NCI-H345 (cell line): ENCODE results near the gene GLRA3.
"Not testable (repeated sequence)": the region's sequence is repeated elsewhere in the genome, so short reads cannot be mapped to it uniquely, and the experiment has no call there.

ENCODE experiments used
- DNase-seq: peaks from one replicate; lab custom pipeline; 2025; lab: John Stamatoyannopoulos, UW

The GLRA3 gene

DNA sequence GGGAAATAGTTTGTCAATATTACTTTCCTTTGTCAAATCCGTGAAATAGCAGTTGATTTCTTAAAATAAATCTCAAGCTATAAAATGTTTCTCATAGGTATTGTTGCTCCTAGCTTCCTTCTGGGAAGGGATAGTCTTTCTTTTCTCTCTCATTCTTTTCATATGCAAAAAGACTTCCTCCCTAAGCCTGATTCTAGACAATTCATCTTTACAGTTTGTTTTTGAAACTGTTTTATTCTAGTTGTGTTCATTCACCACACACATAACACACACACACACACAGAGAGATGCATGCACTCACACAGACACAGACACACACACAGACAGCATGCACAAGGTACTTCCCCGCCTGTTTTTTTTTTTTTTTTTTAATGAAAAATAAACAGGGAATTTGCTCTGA is 18.2 kb downstream of the GLRA3 start:
- no peak for DNase-seq

- no peak for DNase-seq
Measured at GRCh38 chr4:174808836-174809235, 20.2 kb downstream of the GLRA3 start.

- DNase-seq, result no peak
Measured at GRCh38 chr4:174808119-174808518, 20.9 kb downstream of the GLRA3 start.

GRCh38 chr4:174805746-174806145 is 23.3 kb downstream of the GLRA3 start:
- DNase-seq, result no peak

GRCh38 chr4:174794543-174795094 is 34.4 kb downstream of the GLRA3 start:
- peak; percentile 5 for DNase-seq

DNA sequence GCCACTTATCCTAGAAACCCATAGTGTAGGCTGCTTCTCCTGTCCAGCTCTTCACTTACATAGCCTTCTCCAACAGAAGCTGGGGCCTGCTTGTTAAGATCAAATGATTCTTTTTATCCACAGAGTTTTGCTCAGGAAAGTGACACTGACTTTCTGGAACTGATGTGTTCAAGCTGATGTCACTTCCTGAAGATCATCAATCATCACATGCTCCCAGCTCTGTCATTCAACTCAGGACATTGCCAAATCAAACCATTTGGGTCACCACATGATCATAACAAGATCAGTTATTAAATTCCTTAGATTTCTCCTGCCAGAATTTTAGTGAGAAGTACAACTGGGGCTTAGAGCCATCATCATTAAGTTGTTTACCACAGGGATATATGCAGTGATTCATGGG is 39.4 kb downstream of the GLRA3 start:
- DNase-seq, result no peak

- not testable (repeated sequence) for DNase-seq
Measured at GRCh38 chr4:174778274-174778986, 50.6 kb downstream of the GLRA3 start.

- DNase-seq, result no peak
Measured at GRCh38 chr4:174775366-174775765, 53.7 kb downstream of the GLRA3 start.

DNA sequence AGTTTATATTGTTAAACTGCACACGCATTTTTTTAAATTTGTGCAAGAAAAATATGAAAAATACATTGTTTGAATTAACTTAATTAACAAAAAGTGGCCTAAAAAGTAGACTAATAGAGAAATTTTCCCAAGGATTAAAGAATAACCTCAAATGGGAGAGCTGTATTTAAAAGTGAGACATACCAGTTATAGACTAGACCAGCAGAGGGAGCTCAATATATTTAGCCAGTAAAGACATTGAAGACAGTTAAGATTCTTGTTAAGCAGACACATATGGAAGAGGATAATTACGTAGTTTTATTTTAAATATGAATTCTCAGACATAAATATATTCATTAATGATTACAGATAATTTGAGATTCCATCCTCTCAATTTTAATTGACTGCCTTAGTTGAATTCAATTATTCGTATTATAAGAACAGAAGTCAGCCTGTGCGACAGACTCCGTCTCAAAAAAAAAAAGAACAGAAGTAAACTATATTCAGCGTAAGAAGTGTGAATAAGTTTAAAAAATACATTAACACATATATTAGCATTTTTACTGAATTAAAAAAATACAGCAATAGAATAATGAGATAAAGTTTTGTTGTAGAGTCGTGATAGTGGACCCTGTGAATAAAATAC is 64.8 kb downstream of the GLRA3 start:
- DNase-seq, result peak; percentile 36

DNA sequence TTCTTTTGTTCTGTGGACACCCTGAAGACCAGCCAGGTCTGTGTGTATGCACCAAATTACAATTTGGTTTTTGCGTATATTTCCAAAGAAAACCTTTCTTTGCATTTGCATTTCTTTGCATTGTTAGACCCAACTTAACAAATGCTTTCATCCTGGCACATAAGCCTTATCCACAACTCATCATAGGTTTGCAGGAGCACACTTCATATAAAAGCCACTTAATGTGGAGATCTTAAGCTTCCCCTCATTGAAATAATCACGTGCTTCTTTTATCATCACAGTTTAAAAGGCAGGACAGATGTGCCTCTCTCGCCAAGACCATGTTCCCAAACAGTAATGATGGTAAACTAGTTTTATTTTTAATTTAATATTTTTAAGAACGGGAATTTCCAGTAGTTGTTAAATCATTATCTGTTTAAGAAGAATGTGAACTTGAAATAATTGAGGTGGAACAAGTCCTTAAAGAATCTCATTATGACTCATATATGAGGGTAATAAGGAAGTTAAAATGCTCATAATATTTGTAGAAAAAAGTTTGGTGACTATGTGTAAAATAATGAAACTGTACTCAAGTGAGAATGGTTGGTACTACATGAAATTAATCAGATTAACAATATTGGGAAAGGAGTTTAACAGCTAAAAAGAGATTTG is 65.5 kb downstream of the GLRA3 start:
- DNase-seq, result no peak

GRCh38 chr4:174761451-174761850 is 67.6 kb downstream of the GLRA3 start:
- no peak for DNase-seq

- no peak for DNase-seq
Measured at GRCh38 chr4:174757736-174758135, 71.3 kb downstream of the GLRA3 start.

GRCh38 chr4:174753021-174753420 is 76.0 kb downstream of the GLRA3 start:
- DNase-seq, result no peak

DNA sequence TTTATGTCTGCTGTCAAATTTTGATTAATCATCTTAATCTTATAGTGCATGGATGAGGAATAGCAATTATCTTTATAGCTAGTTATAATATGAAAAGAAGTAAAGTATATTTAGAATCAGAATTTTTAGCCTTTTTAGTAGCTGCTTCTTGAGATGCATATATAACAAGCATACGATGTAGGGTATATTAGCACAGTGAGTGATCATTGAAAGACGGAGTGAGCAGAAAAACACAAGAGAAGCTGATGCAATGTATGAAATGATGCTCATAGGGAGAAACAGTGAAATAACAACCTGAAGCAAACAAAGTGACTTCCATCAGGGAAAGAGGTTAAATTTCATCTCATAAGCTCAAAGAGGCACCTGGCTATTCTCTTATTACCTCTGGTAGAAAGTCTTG is 77.0 kb downstream of the GLRA3 start:
- DNase-seq, result no peak

DNA sequence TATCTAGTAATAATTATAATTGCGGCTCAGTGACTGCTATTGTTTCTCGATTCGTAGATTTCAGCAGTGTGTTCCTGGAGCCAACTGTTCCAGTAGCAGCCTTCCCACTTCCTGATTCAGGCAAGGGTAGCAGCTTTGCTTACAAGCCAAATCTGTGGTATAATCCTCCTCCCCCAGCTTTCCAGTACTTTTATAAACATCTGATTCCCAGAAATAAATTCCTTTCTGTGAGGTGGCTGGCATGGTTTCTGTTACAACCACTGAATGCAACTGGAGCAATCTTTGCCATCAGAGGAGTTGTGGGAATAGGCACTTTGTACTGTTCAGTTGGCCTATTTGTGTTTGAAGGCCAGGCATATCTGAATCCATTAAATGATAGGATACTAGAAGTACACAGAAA is 80.0 kb downstream of the GLRA3 start:
- no peak for DNase-seq

- no peak for DNase-seq
Measured at GRCh38 chr4:174746710-174747109, 82.3 kb downstream of the GLRA3 start.

DNA sequence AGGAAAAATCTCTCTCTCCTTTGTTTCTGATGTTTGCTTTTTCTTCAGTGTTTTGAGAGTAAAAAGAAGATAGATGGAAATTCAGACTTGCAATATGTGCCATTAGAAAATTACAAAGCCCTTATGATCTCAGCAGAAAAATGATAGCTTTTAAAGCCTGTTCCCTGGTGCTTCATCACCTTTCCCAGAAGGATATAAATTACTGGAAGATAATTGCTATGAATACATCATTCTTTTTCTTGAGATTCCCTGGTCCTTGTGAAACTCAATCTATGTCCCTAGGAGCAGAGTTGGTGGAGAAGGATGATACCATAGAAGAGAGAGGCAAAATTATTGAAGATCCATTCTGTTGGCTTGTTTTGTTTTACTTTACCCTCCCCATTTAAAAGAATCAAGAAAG is 86.5 kb downstream of the GLRA3 start:
- no peak for DNase-seq

- no peak for DNase-seq
Measured at GRCh38 chr4:174739576-174739975, 89.5 kb downstream of the GLRA3 start.

- no peak for DNase-seq
Measured at GRCh38 chr4:174734181-174734580, 94.9 kb downstream of the GLRA3 start.

DNA sequence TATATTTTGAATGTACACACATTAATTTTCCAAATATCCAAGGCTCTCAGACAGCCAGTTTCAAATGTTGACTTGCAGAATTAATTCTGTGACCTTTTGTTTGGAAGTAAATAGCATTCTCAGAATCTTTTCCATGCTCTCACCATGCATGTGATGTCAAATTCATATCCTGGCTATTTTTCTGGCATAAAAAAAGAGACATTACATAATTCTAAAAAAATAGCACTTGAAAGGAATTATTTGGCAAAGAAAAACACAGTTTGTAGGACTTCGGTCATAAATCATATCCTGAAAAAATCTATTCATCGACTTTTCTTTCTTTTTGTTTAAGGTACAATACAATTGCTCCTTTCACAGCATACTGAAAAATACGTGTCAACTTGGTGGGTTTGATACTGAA is 111.2 kb downstream of the GLRA3 start:
- no peak for DNase-seq

GRCh38 chr4:174716986-174717770 is 111.9 kb downstream of the GLRA3 start:
- DNase-seq, result no peak
